ENCODE data around the gene CNPY1. TPM values are rescaled to one million over a fixed set of nuclear protein-coding genes. Genes with fewer than 3 reads are reported as not detected.

The CNPY1 gene
- polyA plus RNA-seq, 1 of the 3 experiments (the other 2 are of a cell fraction): not detected

DNA sequence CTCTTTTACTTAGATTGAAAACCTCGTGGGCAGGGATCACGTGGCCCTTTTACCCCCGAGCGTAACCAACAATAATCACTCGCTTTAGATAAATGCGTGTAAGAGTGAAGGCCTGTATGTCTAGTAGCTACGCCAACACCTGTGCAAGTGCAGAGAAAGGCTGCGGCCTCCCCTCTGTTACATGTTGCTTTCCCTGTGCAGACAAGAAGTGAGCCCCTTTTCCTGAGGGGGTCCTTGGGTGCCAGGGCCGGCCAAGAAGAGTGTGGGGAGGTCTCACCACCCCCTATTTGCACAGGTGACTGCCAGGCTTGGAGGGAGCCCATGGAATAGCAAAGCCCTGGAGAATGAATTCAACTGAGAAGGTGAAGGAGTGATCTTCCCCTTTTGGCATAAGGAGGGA is 35.6 kb upstream of the CNPY1 start:
- no peak for DNase-seq
- POLR2A ChIA-PET: no interaction called here
- H3K9me3 ChIP-seq: no peaks in the 10 kb centered on the region
- peaks cover 0 to 14% of the 10 kb centered on the region in 2 experiments; a peak in 1 of 4 replicates for H3K4me1 ChIP-seq (ENCODE audit: control insufficient read depth in 1 of 2, insufficient read depth in 2 of 2, low read depth in 1 of 2, low read length in 1 of 2)
- no peaks in the 10 kb centered on the region for H4K20me1 ChIP-seq (ENCODE audit: insufficient read depth)
- H3K79me2 ChIP-seq (ENCODE audit: insufficient read depth): no peaks in the 10 kb centered on the region
- no peaks in the 10 kb centered on the region for H3K9me2 ChIP-seq
- H3K27me3 ChIP-seq (ENCODE audit: insufficient read depth): peaks cover 63% of the 10 kb centered on the region
- no peak for TF ChIP-seq TAF1 (IDR thresholded peaks at IDR 0.05; ENCODE audit: borderline replicate concordance, low read depth, low read length)
- TF ChIP-seq, protein P1, sequence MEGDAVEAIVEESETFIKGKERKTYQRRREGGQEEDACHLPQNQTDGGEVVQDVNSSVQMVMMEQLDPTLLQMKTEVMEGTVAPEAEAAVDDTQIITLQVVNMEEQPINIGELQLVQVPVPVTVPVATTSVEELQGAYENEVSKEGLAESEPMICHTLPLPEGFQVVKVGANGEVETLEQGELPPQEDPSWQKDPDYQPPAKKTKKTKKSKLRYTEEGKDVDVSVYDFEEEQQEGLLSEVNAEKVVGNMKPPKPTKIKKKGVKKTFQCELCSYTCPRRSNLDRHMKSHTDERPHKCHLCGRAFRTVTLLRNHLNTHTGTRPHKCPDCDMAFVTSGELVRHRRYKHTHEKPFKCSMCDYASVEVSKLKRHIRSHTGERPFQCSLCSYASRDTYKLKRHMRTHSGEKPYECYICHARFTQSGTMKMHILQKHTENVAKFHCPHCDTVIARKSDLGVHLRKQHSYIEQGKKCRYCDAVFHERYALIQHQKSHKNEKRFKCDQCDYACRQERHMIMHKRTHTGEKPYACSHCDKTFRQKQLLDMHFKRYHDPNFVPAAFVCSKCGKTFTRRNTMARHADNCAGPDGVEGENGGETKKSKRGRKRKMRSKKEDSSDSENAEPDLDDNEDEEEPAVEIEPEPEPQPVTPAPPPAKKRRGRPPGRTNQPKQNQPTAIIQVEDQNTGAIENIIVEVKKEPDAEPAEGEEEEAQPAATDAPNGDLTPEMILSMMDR (IDR thresholded peaks at IDR 0.05): no peak
- TF ChIP-seq, protein P2, sequence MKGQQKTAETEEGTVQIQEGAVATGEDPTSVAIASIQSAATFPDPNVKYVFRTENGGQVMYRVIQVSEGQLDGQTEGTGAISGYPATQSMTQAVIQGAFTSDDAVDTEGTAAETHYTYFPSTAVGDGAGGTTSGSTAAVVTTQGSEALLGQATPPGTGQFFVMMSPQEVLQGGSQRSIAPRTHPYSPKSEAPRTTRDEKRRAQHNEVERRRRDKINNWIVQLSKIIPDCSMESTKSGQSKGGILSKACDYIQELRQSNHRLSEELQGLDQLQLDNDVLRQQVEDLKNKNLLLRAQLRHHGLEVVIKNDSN (IDR thresholded peaks at IDR 0.05; ENCODE audit: borderline replicate concordance, low read depth): no peak
- TF ChIP-seq RAD21 (IDR thresholded peaks at IDR 0.05; ENCODE audit: low read length): no peak
- no peak for TF ChIP-seq NRF1 (IDR thresholded peaks at IDR 0.05; ENCODE audit: low read depth, low read length)
- no peak for TF ChIP-seq GATA2 (CRISPR knock-in tag; IDR thresholded peaks at IDR 0.05)
- 47% methylated on average over 9 of the region's 9 CpGs for WGBS (ENCODE audit: low lambda C conversion rate)
- no peaks in the 10 kb centered on the region for H3F3A ChIP-seq (replicated peaks; ENCODE audit: insufficient read depth)
- H3K36me3 ChIP-seq (replicated peaks in 1 of 2; ENCODE audit: control insufficient read depth in 1 of 2, insufficient read depth in 2 of 2, low read length in 1 of 2): no peaks in the 10 kb centered on the region
- no peak overlapping the region for H3K4me3 ChIP-seq (ENCODE audit: low read depth in 2 of 2, low read length in 1 of 2)
- H3K4me2 ChIP-seq: no peak overlapping the region
- CTCF ChIA-PET: interaction anchor here (1.2 to 1.9 kb wide), 3 partner anchors 10 to 48 kb away, joined by 4 to 7 read pairs (median 7); no protein-coding TSS in a partner anchor
- H3K9ac ChIP-seq: no peak overlapping the region
- no peak overlapping the region for H2AFZ ChIP-seq (ENCODE audit: low read depth)
- no peak overlapping the region for H3K27ac ChIP-seq (ENCODE audit: low read depth in 2 of 2, low read length in 1 of 2)

- Histone ChIP-seq H3K9me2 (no peaks in the 10 kb centered on the region), H3K36me3 (replicated peaks in 1 of 2; ENCODE audit: control insufficient read depth in 1 of 2, insufficient read depth in 2 of 2, low read length in 1 of 2) (no peaks in the 10 kb centered on the region), H3K27me3 (ENCODE audit: insufficient read depth) (peaks cover 58% of the 10 kb centered on the region), H3K27ac (ENCODE audit: low read depth in 2 of 2, low read length in 1 of 2) (no peak overlapping the region), H3K79me2 (ENCODE audit: insufficient read depth) (no peaks in the 10 kb centered on the region), H2AFZ (ENCODE audit: low read depth) (no peak overlapping the region), H3K9me3 (no peaks in the 10 kb centered on the region), H3K4me3 (ENCODE audit: low read depth in 2 of 2, low read length in 1 of 2) (no peak overlapping the region), H3F3A (replicated peaks; ENCODE audit: insufficient read depth) (no peaks in the 10 kb centered on the region), H3K4me1 (ENCODE audit: control insufficient read depth in 1 of 2, insufficient read depth in 2 of 2, low read depth in 1 of 2, low read length in 1 of 2) (peaks cover 0 to 14% of the 10 kb centered on the region in 2 experiments; a peak in 1 of 4 replicates), H3K4me2 (no peak overlapping the region), H4K20me1 (ENCODE audit: insufficient read depth) (no peaks in the 10 kb centered on the region), H3K9ac (no peak overlapping the region)
- CTCF ChIA-PET: interaction anchor here (0.7 to 1.9 kb wide), 4 partner anchors 11 to 157 kb away, joined by 3 to 7 read pairs (median 6); no protein-coding TSS in a partner anchor
- POLR2A ChIA-PET: no interaction called here
- DNase-seq: no peak
- 34% methylated on average over 6 of the region's 11 CpGs for WGBS (ENCODE audit: low lambda C conversion rate)
- TF ChIP-seq MXI1 (IDR thresholded peaks at IDR 0.05; ENCODE audit: low read depth, low read length) (no peak), SMC3 (IDR thresholded peaks at IDR 0.05; ENCODE audit: low read depth, low read length) (no peak), RFX5 (IDR thresholded peaks at IDR 0.05; ENCODE audit: low read length) (no peak), CHD2 (IDR thresholded peaks at IDR 0.05; ENCODE audit: low read length, partially characterized antibody) (no peak), YY1 (IDR thresholded peaks at IDR 0.05; ENCODE audit: low read depth) (no peak)
- TF ChIP-seq, protein P3, sequence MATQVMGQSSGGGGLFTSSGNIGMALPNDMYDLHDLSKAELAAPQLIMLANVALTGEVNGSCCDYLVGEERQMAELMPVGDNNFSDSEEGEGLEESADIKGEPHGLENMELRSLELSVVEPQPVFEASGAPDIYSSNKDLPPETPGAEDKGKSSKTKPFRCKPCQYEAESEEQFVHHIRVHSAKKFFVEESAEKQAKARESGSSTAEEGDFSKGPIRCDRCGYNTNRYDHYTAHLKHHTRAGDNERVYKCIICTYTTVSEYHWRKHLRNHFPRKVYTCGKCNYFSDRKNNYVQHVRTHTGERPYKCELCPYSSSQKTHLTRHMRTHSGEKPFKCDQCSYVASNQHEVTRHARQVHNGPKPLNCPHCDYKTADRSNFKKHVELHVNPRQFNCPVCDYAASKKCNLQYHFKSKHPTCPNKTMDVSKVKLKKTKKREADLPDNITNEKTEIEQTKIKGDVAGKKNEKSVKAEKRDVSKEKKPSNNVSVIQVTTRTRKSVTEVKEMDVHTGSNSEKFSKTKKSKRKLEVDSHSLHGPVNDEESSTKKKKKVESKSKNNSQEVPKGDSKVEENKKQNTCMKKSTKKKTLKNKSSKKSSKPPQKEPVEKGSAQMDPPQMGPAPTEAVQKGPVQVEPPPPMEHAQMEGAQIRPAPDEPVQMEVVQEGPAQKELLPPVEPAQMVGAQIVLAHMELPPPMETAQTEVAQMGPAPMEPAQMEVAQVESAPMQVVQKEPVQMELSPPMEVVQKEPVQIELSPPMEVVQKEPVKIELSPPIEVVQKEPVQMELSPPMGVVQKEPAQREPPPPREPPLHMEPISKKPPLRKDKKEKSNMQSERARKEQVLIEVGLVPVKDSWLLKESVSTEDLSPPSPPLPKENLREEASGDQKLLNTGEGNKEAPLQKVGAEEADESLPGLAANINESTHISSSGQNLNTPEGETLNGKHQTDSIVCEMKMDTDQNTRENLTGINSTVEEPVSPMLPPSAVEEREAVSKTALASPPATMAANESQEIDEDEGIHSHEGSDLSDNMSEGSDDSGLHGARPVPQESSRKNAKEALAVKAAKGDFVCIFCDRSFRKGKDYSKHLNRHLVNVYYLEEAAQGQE (IDR thresholded peaks at IDR 0.05; ENCODE audit: low read depth, low read length): no peak
- TF ChIP-seq, protein P4, sequence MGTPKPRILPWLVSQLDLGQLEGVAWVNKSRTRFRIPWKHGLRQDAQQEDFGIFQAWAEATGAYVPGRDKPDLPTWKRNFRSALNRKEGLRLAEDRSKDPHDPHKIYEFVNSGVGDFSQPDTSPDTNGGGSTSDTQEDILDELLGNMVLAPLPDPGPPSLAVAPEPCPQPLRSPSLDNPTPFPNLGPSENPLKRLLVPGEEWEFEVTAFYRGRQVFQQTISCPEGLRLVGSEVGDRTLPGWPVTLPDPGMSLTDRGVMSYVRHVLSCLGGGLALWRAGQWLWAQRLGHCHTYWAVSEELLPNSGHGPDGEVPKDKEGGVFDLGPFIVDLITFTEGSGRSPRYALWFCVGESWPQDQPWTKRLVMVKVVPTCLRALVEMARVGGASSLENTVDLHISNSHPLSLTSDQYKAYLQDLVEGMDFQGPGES (IDR thresholded peaks at IDR 0.05; ENCODE audit: low read depth, low read length): no peak
These were observed 34.9 kb upstream of the CNPY1 start for GRCh38 chr7:155581107-155581830.

Measured in SK-N-SH (cell line).